Fibroblast of gingiva (primary cell): ENCODE data around the gene IL36G.
"Not testable (repeated sequence)": the region's sequence is repeated elsewhere in the genome, so short reads cannot be mapped to it uniquely, and the experiment has no call there.

Experiments
- DNase-seq: peaks from one replicate; pipeline ENCODE4 v3.0.0-alpha.2; 2011; ENCODE audit warnings: low read depth

Gene IL36G

GRCh38 chr2:112977559-112978056 lies at the start of gene IL36G:
IL36G (plus strand) TSS chr2:112978006; CDS start chr2:112978639, 633 bp downstream.
- DNase-seq = no peak

GRCh38 chr2:112933261-112933660 lies 44.5 kb upstream of the IL36G start:
- DNase-seq = no peak

GRCh38 chr2:112934117-112934516 lies 43.7 kb upstream of the IL36G start:
- DNase-seq = not testable (repeated sequence)

GRCh38 chr2:112936927-112937232 lies 40.9 kb upstream of the IL36G start:
- DNase-seq = no peak

GRCh38 chr2:112938904-112939303 lies 38.9 kb upstream of the IL36G start:
- DNase-seq = no peak

GRCh38 chr2:112939425-112939824 lies 38.4 kb upstream of the IL36G start:
- DNase-seq = no peak

- no peak for DNase-seq
Measured at GRCh38 chr2:112940859-112941625, 36.8 kb upstream of the IL36G start.

- peak; percentile 44 for DNase-seq
Measured at GRCh38 chr2:112941753-112942653, 35.8 kb upstream of the IL36G start.

GRCh38 chr2:112942654-112943002 lies 35.2 kb upstream of the IL36G start:
- no peak for DNase-seq

GRCh38 chr2:112944971-112945370 lies 32.8 kb upstream of the IL36G start:
- DNase-seq = no peak

- no peak for DNase-seq
Measured at GRCh38 chr2:112946086-112946485, 31.7 kb upstream of the IL36G start.

- no peak for DNase-seq
Measured at GRCh38 chr2:112947374-112947773, 30.4 kb upstream of the IL36G start.

- no peak for DNase-seq
Measured at GRCh38 chr2:112949456-112949855, 28.4 kb upstream of the IL36G start.

- DNase-seq = no peak
Measured at GRCh38 chr2:112954364-112954763, 23.4 kb upstream of the IL36G start.

GRCh38 chr2:112957511-112957910 lies 20.3 kb upstream of the IL36G start:
- DNase-seq = no peak

GRCh38 chr2:112958428-112959108 lies 19.2 kb upstream of the IL36G start:
- DNase-seq = peak; percentile 52

GRCh38 chr2:112959109-112959812 lies 18.5 kb upstream of the IL36G start:
- DNase-seq = no peak

- DNase-seq = no peak
Measured at GRCh38 chr2:112960230-112960825, 17.5 kb upstream of the IL36G start.

GRCh38 chr2:112962308-112963175 lies 15.3 kb upstream of the IL36G start:
- no peak for DNase-seq

- DNase-seq = no peak
Measured at GRCh38 chr2:112967023-112967422, 10.8 kb upstream of the IL36G start.
